8988T (cell line): ENCODE measurements around the gene SYCE3.
A peak's percentile ranks its signal among the peaks of the same experiment; 100 is the strongest.

Experiments used
- DNase-seq: peaks from one replicate; pipeline ENCODE4 v3.0.0; 2011

Gene SYCE3

DNA sequence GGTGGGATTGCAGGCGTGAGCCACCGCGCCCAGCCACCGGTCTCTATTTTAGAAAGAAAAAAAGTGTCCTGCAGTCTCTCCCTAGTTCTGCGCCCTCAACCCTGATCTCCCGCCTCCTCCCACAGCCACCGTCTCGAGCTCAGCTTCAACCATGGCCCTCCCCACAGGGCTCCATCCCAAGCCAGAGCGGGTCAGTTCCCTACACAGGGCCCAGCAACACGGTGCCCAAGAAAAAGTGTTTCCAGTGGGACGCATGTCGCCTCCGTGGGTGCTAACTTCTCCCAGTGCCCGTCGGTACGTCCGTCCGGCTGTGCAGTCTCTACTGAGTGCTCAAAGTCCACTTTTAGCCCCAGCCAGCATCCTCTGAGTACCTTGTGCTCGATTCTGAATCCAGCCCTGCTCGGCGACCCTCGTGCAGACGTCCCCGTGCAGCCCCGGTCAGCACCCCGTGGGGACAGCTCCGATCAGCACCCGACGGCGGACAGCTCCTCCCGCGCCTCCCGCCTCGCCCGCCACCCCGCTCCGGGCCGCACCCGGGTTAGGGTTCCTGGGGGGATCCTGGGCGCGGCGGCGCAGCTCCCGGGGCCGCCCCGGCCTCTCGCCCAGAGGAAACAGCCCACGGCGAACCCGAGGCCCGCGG is 37.2 kb upstream of the SYCE3 start:
- peak; percentile 96 for DNase-seq

DNA sequence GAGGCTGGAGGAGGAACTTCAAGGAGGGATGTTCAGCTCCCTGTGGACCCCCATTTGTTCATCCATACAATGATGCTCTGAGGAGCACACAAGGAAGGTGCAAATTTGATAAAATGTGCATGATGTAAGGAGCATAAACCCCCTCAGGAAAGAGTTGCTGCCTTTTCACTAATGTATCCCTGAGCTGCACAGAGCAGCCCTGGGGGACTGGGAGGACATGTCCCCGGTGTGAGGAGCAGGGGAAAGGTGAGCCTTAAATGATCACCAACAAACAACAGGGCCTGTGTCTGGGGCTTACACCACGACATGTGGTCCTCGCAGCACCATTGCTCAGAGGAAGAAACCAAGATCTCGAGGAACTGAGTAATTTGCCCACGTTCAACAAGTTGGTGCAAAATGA is 34.4 kb upstream of the SYCE3 start:
- no peak for DNase-seq

DNA sequence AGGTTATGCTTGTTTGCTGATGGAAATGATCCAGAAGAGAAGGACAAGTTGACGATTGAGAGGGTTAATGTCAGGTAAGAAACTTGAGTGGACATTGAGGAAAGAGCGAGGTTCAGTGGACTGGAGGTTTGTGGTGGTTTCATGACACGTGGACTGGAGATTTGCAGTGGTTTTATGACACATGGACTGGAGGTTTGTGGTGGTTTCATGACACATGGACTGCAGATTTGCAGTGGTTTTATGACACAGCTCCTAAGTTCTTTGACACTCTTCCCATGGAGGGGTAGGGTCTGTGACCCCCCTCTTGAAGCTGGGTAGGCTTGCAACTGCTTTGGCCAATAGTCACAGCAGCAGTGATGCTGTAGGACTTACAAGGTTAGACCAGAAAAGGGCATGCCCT is 32.5 kb upstream of the SYCE3 start:
- DNase-seq: no peak

- no peak for DNase-seq
Observed at GRCh38 chr22:50587407-50587806, 24.7 kb upstream of the SYCE3 start.

DNA sequence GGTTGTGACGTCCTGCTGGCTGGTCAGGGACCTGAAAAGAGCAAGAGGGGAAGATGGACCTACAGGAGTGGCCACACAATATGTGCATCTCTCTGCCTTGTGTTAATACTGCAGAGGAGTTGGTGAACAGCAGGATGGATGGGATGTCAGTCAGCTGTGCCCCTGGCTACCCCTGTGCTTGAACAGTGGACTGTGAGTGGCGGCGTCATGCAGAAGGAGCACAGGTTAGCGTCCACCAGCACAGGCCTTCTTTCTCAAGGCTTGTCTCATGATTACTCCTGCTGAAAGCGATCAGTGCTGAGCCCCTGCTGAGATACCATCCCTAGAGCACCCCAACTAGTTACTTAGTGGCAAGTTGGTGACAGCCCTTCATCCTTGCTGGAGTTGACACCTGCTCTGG is 23.7 kb upstream of the SYCE3 start:
- no peak for DNase-seq

GRCh38 chr22:50585781-50586180 is 23.1 kb upstream of the SYCE3 start:
- DNase-seq: no peak

DNA sequence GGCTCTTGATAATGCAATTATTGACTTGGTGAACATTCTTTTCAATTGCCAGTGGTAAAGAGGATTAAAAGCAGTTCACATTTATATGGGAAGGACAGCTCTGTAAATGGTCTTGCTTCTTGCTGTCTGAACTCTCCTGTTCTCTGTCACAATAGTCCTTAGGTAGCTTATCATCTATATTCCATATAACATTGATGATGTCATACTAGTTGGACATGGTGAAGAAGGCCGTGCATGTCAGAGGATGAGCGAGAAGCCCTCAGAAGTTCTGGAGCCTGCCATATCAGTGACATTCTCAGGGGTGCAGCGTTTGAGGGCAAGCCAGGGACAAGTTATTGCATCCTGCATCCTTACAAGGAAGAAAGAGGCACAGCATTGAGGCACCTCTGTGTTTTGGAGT is 22.5 kb upstream of the SYCE3 start:
- DNase-seq: no peak

DNA sequence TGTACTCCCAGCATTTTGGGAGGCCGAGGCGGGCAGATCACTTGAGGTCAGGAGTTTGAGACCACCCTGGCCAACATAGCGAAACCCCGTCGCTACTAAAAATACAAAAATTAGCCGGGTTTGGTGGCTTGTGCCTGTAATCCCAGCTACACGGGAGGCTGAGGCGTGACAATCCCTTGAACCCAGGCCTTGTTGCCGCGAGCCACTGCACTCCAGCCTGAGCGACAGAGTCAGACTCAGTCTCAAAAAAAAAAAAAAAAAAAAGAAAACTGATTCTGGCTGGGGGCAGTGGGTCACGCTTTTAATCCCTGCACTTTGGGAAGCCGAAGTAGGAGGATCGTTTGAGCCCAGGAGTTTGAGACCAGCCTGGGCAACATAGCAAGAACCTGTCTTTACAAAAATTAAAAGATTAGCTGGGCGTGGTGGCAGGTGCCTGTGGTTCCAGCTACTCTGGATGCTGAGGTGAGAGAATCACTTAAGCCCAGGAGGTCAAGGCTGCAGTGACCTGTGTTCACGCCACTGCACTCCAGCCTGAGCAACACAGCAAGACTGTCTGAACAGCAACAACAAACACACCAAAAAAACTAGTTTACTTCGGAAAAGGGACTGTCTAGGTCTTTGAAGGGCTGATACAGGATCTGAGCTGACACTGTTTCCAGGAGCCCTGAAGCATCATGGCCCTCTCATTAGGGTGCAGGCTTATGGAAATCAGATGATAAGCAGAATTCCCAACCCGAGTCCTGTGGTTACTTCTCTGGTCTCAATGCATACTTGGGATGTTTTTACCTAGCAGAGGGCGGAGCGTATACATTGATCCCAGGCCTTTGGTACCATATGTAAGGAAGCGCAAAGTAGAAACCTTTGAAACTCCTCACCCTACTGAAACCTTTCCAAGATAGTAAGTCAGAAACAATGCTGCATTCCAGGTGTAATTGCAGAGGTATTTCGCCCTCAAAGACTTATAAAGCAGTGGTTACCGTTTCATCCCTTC is 21.7 kb upstream of the SYCE3 start:
- no peak for DNase-seq

- no peak for DNase-seq
Observed at GRCh38 chr22:50583294-50583861, 20.7 kb upstream of the SYCE3 start.

- peak; percentile 95 for DNase-seq
Observed at GRCh38 chr22:50582493-50583293, 20.0 kb upstream of the SYCE3 start, which contains the start of gene CHKB. Gene CHKB (minus strand): TSS chr22:50582849. CDS start chr22:50582781, 68 bp downstream.

- no peak for DNase-seq
Observed at GRCh38 chr22:50581950-50582492, 19.3 kb upstream of the SYCE3 start.

DNA sequence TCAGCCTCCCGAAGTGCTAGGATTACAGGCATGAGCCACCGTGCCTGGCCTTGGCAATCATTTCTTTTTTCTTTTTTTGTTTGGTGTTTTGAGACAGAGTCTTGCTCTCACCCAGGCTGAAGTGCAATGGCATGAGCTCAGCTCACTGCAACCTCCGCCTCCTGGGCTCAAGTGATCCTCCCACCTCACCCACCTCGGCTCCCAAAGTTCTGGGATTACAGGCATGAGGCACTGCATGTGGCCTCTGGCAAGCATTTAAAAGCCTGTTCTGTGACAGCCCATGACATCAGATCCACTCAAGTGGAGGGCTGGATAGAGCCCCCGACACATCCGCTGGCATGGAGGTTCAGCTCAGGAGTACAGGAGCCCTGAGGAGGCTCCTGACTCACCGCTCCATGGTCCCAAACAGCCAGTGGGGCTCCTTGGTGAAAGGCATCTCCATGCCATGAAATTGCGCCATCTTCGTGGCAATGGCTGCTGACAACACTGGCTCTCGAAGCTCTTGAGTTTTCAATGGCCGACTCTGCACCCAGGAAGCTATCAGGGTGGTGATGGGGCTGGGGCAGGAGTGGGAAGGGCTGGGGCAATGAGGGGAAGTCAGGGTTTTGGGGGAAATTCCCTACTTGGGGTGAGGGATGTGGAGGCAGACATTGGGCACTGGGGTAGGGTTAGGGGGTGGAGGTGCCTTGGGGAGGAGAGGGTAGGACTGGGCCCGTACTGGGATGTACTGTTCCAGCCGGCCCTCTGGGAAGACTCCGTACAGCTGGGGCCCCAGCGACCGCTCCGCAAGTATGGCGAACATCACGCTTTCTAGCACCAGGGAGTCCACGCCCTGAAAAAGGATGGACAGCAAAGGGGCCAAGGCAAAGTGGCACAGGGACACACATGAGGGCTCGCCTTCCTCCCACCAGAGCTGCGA is 18.6 kb upstream of the SYCE3 start:
- no peak for DNase-seq

- DNase-seq: no peak
Observed at GRCh38 chr22:50579752-50580151, 17.0 kb upstream of the SYCE3 start.

- DNase-seq: no peak
Observed at GRCh38 chr22:50578776-50579310, 16.1 kb upstream of the SYCE3 start.

DNA sequence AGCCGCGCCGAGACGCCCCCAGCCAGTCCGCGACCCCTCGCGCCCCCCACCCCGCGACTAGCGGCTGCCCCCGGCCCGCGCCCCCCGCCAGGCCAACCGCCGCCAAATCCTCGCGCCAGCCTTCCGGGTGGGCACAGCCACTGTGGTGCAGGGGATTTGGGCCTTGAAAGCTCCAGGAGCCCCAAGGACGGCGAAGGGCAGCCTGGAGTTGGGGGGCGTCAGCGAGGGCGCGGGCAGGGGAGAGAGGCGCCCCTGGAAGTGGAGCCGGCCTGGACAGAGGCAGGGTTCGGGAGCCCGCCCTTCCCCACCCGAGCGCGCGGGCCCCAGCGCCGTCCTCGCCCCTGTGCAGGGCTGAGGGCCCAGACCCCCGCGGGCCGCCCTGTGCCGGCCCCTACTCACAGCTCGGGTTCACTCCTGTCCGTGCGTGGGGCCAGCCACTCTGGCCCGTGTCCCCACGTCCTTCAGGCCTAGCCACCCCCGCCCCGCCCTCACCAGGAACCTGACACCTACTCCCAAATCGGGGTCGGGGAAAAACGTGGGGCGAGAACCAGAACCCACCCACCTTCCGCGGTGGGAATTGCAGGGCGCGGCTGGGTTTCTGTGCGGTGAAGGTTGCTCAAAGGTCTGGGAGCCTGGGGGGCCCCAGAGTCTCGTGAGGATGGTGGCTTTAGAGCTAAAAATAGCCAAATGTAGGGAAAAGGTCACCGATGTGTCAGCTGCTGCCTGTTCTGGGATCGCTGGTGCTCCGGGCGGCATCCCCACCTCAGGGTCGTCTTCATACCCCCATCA is 15.5 kb upstream of the SYCE3 start, which contains the start of gene CPT1B:
Gene CPT1B (minus strand): TSS at position 441 of the 789 bp plus-strand sequence. CDS start 512 bp downstream, outside the sequence.
- no peak for DNase-seq

GRCh38 chr22:50577697-50577986 is 14.9 kb upstream of the SYCE3 start:
- DNase-seq: no peak

- DNase-seq: no peak
Observed at GRCh38 chr22:50576806-50577696, 14.3 kb upstream of the SYCE3 start.

DNA sequence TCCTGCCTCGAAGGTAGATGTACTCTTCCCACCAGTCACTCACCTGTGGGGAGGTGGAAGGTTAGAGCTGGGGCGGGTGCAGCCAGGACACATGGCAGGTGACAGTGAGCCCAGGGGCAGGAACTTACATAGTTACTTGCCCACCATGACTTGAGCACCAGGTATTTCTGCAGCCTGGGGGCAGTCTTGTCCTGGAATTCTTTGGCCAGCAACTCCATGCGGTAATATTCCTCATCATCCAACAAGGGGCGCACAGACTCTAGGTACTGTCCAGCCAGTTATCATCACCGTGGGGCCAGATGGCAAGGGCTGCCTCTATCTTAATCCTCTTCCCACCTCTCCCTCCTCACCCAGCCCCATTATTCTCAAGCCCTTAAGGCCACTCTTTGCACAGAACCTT is 13.4 kb upstream of the SYCE3 start:
- DNase-seq: peak; percentile 93

DNA sequence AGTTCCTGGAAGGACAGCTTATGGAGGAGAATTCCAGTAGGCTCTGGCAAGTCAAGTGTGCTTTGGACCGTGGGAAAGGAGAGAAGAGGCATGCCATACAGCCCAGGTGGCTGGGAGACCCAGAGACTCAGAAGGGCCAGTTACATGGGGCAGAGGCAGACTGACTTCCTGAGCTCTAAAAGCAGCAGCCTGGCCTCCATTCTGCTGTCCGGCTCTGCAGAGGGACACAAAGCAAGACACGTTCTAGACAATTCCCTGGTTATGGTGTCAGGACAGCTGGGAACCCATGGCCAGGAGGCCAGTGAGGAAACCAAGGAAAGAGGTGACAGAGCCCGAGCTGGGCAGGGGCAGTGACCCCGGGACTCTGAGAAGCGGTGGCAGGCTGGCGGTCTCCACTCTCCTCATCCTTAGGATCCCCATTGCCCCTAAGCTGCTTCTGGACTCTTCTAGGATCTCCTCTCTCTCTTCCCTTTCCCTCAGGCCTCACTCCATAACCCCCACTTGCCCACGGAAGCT is 12.8 kb upstream of the SYCE3 start:
- DNase-seq: no peak
